ENCODE measurements around the gene DHODH. TPM values are rescaled to one million over a fixed set of nuclear protein-coding genes. Genes with fewer than 3 reads are reported as not detected.

DHODH gene
- total and polyA plus RNA-seq, 10 of the 15 experiments (the other 5 are each of a cell fraction or from before 2014, with no cell fraction given), result 3.4 to 23.3 (median 13.2) TPM

DNA sequence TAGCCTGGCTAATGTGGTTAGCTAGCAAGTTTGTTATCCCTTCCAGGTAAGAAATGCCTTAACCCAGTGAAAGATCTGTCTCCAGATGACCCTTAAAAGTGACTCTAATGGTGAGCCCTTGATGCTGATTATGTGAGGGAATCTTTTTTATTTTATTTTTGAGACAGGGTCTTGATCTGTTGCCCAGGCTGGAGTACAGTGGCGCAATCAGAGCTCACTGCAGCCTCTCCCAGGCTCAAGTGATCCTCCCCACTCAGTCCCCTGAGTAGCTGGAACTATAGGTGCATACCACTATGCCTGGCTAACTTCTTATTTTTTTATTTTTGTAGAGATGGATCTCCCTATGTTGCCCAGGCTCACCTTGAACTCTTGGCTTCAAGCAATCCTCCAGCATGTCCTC, 35.0 kb downstream of the DHODH start:
- H3K4me1 ChIP-seq (ENCODE audit: control insufficient read depth, insufficient read depth, low read length), result no peaks in the 10 kb centered on the region
- H3K36me3 ChIP-seq (ENCODE audit: control insufficient read depth in 2 of 2, insufficient read depth in 2 of 2, low read length in 1 of 2), result no peaks in the 10 kb centered on the region
- FAIRE-seq (no peak), ATAC-seq (no peak), DNase-seq (ENCODE audit: low read depth, low spot score) (no peak)
- H3K4me3 ChIP-seq, result no peak overlapping the region
- intact Hi-C loops (cut with micrococcal nuclease; ENCODE audit: unreplicated experiment) (no loop called here), in situ Hi-C loops (cut with MboI) (no loop called here)
- no TSS peak for BruUV-seq (replicated peaks)
- H3K27me3 ChIP-seq (replicated peaks in 1 of 2; ENCODE audit: control insufficient read depth in 2 of 2, insufficient read depth in 2 of 2, low read length in 1 of 2), result no peaks in the 10 kb centered on the region
- H3K4me2 ChIP-seq (ENCODE audit: control insufficient read depth, insufficient read depth), result no peak overlapping the region
- H4K20me1 ChIP-seq (ENCODE audit: control insufficient read depth, insufficient read depth), result no peaks in the 10 kb centered on the region
- no peak overlapping the region for H3K27ac ChIP-seq (ENCODE audit: control insufficient read depth, insufficient read depth)
- H3K9ac ChIP-seq (ENCODE audit: control insufficient read depth, insufficient read depth, low read length), result no peak overlapping the region
- ChIA-PET RAD21 (ENCODE audit: unreplicated experiment) (no interaction called here), SMC1A (ENCODE audit: uncharacterized antibody, unreplicated experiment) (no interaction called here), POLR2A (no interaction called here), CTCF (interaction anchor here (1.5 kb wide), 1 partner anchor 81 kb away, joined by 4 read pairs; no protein-coding TSS in a partner anchor)
- H2AFZ ChIP-seq (ENCODE audit: control insufficient read depth, low read depth, low read length), result no peak overlapping the region
- no peaks in the 10 kb centered on the region for H3K9me3 ChIP-seq (replicated peaks; ENCODE audit: control insufficient read depth, insufficient read depth, low read length)
- WGBS (ENCODE audit: insufficient coverage, insufficient replicate concordance, low lambda C conversion rate, missing lambda C conversion rate), result 26% methylated on average over 1 of the region's 1 CpG
- no peak for TF ChIP-seq ZSCAN29 (IDR thresholded peaks at IDR 0.05)
- TF ChIP-seq KLF5 (IDR thresholded peaks at IDR 0.05; ENCODE audit: partially characterized antibody), result no peak
- no peak for TF ChIP-seq CHD4 (IDR thresholded peaks at IDR 0.05)
- TF ChIP-seq SIN3A (IDR thresholded peaks at IDR 0.05; ENCODE audit: low read depth, low read length), result no peak
- no peak for TF ChIP-seq HCFC1 (IDR thresholded peaks at IDR 0.05; ENCODE audit: low read length)
- H3K79me2 ChIP-seq (ENCODE audit: control insufficient read depth, insufficient read depth, low read length), result no peaks in the 10 kb centered on the region

DNA sequence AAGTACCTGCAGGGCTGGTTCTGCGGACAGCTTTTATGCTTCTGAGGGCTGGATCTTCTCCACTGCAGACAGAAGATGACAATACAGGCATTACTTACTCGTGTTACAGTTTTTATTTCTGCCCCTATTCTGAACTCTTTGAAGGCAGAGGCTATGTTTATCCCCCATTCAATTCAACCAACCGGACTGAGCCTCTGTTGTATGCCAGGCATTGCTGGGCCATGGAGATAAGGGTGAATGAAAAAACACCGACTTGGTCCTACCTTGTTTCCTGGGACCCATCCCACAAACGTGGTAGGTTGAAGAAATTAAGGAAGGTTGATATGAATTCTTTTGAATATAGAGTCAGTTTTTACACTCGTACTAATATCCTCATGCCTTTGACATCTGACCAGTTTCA, 35.8 kb downstream of the DHODH start:
- no peaks in the 10 kb centered on the region for H3K4me1 ChIP-seq (ENCODE audit: control insufficient read depth, insufficient read depth, low read length)
- H3K79me2 ChIP-seq (ENCODE audit: control insufficient read depth, insufficient read depth, low read length), result no peaks in the 10 kb centered on the region
- H4K20me1 ChIP-seq (ENCODE audit: control insufficient read depth, insufficient read depth), result no peaks in the 10 kb centered on the region
- ChIA-PET RAD21 (ENCODE audit: unreplicated experiment) (no interaction called here), CTCF (interaction anchor here (1.5 kb wide), 1 partner anchor 81 kb away, joined by 4 read pairs; no protein-coding TSS in a partner anchor), POLR2A (no interaction called here), SMC1A (ENCODE audit: uncharacterized antibody, unreplicated experiment) (no interaction called here)
- 35% methylated on average over 6 of the region's 6 CpGs for WGBS (ENCODE audit: insufficient coverage, insufficient replicate concordance, low lambda C conversion rate, missing lambda C conversion rate)
- H3K36me3 ChIP-seq (ENCODE audit: control insufficient read depth in 2 of 2, insufficient read depth in 2 of 2, low read length in 1 of 2), result no peaks in the 10 kb centered on the region
- intact Hi-C loops (cut with micrococcal nuclease; ENCODE audit: unreplicated experiment) (no loop called here), in situ Hi-C loops (cut with MboI) (no loop called here)
- FAIRE-seq (no peak), DNase-seq (ENCODE audit: low read depth, low spot score) (no peak), ATAC-seq (no peak)
- H2AFZ ChIP-seq (ENCODE audit: control insufficient read depth, low read depth, low read length), result no peak overlapping the region
- no peaks in the 10 kb centered on the region for H3K9me3 ChIP-seq (replicated peaks; ENCODE audit: control insufficient read depth, insufficient read depth, low read length)
- no peaks in the 10 kb centered on the region for H3K27me3 ChIP-seq (replicated peaks in 1 of 2; ENCODE audit: control insufficient read depth in 2 of 2, insufficient read depth in 2 of 2, low read length in 1 of 2)
- no peak overlapping the region for H3K4me3 ChIP-seq
- no peak overlapping the region for H3K4me2 ChIP-seq (ENCODE audit: control insufficient read depth, insufficient read depth)
- BruUV-seq (replicated peaks), result no TSS peak
- H3K27ac ChIP-seq (ENCODE audit: control insufficient read depth, insufficient read depth), result no peak overlapping the region
- no peak overlapping the region for H3K9ac ChIP-seq (ENCODE audit: control insufficient read depth, insufficient read depth, low read length)
- TF ChIP-seq SIX5 (IDR thresholded peaks at IDR 0.05; ENCODE audit: low read depth, low read length, severe bottlenecking), result no peak
- TF ChIP-seq, protein P1, sequence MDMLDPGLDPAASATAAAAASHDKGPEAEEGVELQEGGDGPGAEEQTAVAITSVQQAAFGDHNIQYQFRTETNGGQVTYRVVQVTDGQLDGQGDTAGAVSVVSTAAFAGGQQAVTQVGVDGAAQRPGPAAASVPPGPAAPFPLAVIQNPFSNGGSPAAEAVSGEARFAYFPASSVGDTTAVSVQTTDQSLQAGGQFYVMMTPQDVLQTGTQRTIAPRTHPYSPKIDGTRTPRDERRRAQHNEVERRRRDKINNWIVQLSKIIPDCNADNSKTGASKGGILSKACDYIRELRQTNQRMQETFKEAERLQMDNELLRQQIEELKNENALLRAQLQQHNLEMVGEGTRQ (IDR thresholded peaks at IDR 0.05; ENCODE audit: borderline replicate concordance, low read depth, low read length), result no peak
- TF ChIP-seq GABPA (IDR thresholded peaks at IDR 0.05; ENCODE audit: low read depth), result no peak
- no peak for TF ChIP-seq SUPT20H (IDR thresholded peaks at IDR 0.05; ENCODE audit: borderline replicate concordance, control insufficient read depth, low read depth, low read length)
- TF ChIP-seq ESRRA (IDR thresholded peaks at IDR 0.05; ENCODE audit: low read length), result no peak
- TF ChIP-seq, protein P2, sequence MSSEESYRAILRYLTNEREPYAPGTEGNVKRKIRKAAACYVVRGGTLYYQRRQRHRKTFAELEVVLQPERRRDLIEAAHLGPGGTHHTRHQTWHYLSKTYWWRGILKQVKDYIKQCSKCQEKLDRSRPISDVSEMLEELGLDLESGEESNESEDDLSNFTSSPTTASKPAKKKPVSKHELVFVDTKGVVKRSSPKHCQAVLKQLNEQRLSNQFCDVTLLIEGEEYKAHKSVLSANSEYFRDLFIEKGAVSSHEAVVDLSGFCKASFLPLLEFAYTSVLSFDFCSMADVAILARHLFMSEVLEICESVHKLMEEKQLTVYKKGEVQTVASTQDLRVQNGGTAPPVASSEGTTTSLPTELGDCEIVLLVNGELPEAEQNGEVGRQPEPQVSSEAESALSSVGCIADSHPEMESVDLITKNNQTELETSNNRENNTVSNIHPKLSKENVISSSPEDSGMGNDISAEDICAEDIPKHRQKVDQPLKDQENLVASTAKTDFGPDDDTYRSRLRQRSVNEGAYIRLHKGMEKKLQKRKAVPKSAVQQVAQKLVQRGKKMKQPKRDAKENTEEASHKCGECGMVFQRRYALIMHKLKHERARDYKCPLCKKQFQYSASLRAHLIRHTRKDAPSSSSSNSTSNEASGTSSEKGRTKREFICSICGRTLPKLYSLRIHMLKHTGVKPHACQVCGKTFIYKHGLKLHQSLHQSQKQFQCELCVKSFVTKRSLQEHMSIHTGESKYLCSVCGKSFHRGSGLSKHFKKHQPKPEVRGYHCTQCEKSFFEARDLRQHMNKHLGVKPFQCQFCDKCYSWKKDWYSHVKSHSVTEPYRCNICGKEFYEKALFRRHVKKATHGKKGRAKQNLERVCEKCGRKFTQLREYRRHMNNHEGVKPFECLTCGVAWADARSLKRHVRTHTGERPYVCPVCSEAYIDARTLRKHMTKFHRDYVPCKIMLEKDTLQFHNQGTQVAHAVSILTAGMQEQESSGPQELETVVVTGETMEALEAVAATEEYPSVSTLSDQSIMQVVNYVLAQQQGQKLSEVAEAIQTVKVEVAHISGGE (CRISPR knock-in tag; IDR thresholded peaks at IDR 0.05), result no peak
- TF ChIP-seq POU2F2 (IDR thresholded peaks at IDR 0.05; ENCODE audit: borderline replicate concordance, low read depth, low read length), result no peak

Measured in GM12878 (cell line).